GM19324 (cell line): ENCODE data around the gene MGAT4C.

ENCODE experiments used
- ATAC-seq: cut with Tn5 transposase; IDR thresholded peaks from one replicate; pipeline ENCODE4 v1.9.1; 2021; ENCODE audit warnings: mild to moderate bottlenecking, moderate library complexity; ENCODE audit not compliant: unreplicated experiment, low FRiP score

The MGAT4C gene

DNA sequence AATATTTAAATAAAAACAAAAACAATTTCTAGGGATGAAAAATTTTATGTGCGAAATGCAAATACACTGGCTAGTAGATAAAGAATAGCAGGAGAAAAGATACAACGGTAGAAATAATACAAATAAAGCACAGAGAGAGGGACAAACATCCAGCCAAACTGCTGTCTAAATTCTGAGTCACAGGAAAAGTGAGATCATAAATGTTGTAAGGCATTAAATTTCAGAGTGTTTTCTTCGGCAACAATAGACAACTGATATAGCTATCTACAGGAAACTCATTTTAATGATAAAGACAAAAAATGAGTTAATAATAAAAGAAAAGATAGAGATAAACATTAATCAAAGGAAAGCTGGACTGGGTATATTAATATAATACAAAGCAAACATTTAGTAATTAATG, 259.9 kb downstream of the MGAT4C start:
- ATAC-seq: no peak

DNA sequence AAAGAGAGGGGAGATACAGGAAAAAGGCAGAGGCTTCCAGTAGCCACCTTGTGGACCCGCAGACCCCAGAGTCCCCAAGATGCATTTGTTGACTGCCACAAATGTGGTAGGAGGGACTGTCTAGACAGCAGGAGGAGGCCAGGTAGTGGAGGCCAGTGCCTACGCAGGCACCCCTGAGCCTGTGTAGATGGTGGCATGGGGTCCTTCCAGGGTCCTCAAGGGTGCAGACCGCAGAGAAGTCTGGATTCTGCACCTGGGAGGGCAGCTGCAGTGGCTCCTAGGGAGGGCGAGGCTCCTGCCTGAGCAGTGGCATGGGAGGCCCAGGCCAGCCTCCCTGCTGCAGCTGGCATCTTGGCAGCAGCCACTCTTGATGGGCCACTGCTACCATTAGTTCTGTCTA, 262.4 kb downstream of the MGAT4C start:
- ATAC-seq: no peak

DNA sequence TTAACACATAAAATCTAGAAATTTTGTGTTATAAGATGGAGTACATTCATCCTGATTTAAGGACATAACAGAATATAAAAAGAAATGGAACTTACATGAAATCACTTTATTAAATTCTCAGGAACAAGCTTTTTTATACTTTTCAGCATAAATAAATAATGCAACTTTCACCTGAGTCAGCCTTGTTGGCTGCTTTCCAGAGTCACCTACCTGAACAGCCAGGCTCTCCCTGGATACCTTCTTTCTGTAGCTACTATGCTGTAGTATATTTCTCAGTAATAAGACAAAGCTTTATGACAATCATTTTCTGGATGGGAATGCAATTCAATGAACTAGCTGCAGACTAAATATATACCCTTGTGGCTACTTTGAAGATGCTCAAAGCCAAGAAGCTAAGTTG, 270.2 kb downstream of the MGAT4C start:
- no peak for ATAC-seq

DNA sequence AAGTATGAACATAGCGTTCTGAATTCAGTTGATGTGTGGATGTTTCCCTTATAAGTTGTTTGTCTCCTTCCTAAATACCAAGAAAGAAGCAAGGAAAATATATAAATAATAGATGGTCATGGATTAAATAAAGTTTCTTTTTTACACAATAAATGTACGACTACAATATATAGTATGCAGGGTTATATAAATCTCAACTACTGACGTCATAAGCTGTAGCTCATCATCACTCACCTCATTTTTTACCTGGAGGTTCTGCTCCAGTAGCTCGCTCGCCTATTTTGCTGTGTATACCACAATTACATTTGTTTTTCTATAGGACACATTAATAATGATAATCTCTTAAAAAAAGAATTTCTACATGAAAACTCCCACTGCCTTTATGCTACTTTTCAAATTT, 272.6 kb downstream of the MGAT4C start:
- ATAC-seq: no peak

DNA sequence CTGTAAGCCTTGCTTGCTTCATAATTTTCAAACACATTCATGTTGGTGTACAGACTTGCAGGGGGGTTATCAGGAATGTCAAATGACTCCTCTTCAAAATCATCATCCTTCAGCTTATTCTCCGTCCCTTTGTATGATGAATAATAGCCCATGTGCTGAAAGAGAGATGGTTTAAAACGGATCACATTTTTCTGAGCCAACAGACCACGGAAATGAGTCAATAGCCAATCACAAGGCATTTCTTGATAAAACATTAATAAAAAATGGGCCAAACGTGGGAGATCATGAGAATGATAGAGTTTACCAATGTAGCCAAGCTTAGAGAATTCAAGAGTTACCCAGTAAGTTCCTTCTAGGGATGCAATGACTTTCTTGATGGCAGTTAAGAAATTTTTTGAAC, 276.6 kb downstream of the MGAT4C start:
- no peak for ATAC-seq

DNA sequence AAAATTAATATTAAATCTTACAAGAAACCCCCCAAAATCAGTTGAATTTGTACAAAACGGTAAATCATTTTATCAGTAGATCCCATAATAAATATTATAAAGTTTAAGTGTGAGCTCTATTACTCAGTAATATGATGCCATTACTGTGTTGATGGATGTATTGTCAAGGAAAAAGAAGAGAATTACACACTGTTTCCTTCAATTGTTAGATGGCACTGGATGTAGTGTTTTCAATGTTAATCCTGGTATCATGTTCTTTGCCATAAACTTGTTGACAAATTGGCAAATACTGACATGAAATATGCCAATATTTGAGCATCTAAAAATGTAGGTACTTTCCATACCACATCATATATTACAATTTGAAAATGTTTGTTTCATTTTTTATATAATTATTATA, 280.5 kb downstream of the MGAT4C start:
- ATAC-seq: no peak

DNA sequence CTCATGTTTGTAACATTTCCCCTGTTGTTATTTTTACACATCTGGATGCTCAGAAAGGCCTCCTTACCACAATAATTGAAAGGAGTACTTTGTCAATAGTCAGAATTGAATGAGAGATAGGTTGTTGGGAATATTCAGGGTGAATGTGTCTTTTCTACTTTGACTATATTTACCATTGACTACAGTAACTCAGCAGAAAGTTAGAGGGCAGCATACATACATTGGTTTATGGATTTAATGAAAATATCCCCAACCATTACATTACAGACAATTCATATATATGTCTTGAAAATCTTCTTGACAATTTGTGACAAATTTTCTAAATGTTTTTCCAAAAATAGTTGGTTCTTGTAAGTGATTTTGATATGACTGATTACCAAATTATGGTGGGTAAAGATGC, 284.4 kb downstream of the MGAT4C start:
- ATAC-seq: no peak

DNA sequence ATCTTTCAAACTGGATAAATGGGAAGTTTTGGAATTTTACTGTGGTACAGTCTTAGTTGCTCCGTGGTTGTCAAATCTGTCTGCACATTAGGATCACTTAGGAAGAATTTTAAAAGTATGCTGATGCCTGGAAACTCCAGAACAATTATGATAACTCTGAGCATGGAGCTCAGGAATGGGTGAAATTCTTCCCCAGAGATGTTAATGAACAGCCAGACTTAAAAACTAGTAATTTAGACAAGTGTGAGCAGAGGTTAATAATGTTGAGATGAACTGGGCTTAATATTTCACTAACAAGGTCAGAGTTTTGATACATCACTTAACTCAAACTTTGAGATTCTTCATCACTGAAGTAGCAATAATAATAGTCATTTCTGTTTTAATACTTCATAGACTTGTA, 287.6 kb downstream of the MGAT4C start:
- ATAC-seq: no peak

DNA sequence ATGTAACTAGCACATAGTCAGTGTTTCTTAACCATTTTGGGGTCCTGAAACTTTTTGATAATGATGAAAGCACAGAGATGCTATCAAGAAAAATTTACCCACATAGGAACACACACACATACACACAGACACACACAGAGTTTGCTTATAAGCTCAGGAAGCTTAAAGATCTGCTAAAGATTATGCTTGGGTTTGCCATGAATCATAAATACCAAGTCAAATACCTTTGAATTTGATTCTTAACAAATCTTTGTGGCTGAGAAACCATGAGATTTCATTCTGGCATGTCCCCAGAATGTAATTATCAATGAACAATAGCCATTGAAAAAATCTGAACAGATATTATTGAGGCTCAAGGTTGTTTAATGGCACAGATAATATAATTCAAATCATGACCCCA, 292.9 kb downstream of the MGAT4C start:
- no peak for ATAC-seq

DNA sequence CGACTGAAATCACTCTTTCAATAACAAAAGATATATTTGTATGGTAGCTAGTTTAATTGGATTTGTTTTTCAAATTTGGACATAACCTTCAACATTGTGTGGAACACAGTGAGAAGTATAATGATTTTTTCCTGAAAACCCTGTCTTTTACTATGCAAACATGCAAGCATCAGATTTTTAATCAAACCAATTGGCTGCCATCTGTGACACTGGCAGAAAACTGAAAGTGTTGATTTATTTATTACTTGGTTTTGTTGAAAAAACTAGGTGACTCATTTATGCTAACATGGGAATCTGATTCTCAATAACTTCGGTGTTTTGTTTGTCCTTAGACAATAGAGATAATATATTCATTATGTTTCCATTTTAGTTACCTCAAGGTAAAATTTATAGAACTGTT, 300.1 kb downstream of the MGAT4C start:
- no peak for ATAC-seq

DNA sequence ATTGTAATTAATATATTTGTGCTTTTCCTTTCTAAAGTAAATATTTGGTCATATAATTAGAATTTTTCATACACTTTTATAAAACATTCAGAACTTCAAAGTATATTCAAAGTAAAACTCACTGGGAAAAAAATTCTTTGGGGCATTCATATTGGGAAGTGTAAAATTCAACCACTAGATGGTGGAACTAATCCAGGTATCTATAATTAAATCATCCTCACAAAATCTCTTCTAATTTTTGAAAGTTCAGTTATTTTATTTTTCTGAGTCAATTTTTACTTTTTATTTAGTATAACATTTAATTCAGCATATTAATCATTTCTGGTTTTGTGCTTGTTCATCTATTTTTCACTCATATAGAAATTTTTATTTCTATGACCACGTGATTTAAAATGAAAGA, 301.1 kb downstream of the MGAT4C start:
- ATAC-seq: no peak

DNA sequence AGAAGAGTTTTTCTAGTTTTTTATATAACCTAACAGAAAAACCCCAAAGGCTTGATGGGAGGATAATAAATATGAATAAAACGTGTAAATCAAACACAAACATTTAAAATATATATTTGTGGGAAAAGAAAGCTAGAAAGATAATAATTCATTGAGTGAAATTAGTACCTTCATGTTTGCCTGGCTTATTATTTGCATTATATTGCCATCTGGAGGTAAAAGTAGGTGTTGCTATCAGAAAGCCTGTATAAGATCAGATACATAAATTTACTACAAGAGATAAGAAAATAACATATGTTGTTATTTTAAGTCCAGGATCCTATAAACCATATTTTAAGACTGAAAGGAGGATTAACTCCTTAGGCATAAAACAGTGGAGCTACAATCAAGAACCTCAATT, 304.4 kb downstream of the MGAT4C start:
- no peak for ATAC-seq

DNA sequence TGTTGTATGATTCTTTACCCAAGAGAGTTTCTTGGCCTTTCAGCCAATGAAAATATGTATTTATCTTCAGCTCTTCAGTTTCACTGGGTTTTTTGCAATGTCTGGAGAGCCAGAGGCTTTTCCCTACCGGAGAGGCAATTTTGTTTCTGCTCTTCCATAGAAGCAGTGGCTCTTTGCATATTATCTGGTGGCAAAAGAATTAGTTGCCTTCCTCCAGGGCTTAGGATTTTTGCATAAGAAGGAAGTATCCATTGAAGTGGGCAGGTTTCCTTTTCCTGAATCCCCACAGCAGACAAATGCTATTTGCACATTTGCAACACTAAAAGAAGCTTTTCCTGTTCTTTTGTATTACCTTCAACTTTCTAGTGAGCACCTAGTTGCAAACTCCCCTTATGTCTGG, 306.9 kb downstream of the MGAT4C start:
- ATAC-seq: no peak

DNA sequence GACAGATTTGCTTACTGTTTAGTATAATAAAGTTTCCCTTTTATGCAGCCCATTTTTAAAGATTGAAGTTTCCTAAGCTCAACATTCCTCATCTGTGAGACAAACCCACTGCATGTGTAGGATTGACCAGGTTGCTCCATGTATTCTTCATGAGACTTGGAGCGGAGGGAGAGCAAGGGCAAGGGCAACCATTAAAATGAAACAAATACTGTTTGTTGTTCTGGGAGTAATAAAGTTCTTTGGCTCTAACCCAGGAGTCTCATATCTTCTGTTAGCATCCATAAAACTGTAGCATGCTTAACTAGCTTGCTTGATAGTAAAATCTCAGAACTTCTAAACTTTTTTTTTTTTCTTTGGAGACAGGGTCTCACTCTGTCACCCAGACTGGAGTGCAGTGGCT, 307.9 kb downstream of the MGAT4C start:
- no peak for ATAC-seq

DNA sequence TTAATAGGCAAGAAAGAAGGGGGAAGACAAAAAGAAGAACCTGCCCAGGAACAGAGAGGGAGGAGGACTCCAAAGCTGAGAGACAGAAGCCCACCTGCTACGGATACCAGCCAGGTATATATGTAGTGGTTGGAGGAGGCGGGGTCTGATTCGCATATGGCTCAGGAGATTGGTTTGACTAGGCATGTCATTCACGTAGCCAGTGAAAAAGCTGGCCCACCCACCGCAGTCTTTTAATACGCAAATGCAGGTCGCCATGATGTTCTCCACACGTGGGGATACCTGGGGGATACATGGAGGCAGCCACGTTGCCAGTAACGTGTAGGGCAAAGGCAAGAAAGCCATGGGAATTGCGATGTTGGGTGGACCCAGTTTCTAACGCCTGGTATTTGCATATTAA, 308.9 kb downstream of the MGAT4C start:
- ATAC-seq: no peak

DNA sequence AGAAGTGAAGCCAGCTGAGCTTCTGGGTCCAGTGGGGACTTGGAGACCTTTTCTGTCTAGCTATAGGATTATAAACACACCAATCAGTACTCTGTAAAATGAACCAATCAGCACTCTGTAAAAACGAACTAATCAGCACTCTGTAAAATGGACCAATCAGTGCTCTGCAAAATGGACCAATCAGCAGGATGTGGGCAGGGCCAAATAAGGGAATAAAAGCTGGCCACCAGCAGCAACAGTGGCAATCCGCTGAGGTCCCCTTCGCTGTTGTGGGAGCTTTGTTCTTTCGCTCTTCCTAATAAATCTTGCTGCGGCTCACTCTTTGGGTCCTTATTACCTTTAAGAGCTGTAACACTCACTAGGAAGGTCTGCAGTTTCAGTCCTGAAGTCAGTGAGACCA, 309.8 kb downstream of the MGAT4C start:
- ATAC-seq: no peak

DNA sequence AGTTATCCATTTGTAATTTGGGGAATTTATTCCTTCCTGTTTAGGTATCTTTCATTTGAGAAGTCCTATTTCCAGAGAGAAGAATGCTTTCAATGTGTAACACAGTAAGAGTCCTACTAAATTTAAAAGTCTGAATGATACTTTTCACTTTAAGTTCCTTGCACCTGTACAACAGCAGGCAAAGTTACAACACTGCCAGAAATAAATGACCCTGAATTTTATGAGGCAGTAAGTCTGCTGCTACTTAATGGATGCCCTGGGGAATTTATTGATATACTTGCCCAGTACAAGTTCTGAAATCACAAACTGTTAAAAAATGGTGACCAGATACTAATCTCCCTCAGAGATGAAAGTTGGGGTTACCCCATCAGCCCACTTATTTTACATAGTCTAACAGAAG, 329.0 kb downstream of the MGAT4C start:
- no peak for ATAC-seq

DNA sequence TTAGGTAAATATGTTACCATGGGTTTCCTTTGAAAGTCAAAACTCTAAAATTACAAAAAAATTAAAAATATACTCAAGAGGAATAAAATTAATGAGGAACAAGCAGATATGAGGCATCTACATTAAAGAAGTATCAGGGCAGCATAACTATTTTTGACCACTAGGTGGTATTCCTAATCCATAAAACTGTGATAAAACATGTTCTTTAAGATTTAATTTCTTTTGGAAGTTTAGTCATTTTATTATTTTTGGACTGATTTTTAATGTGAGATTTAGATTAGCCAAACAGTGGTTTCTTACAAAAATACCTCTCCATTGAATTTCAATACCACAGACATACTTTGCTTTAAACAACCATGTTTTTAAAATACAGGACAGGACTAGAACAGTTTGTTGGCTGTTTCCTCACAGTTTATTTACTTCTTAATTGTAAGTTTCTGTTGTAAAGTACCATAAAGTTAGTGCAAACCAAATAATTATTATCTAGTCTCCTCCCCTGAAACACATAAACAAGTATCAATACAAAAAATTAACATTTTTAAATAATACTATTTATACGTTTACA, 332.3 kb downstream of the MGAT4C start:
- ATAC-seq: no peak

DNA sequence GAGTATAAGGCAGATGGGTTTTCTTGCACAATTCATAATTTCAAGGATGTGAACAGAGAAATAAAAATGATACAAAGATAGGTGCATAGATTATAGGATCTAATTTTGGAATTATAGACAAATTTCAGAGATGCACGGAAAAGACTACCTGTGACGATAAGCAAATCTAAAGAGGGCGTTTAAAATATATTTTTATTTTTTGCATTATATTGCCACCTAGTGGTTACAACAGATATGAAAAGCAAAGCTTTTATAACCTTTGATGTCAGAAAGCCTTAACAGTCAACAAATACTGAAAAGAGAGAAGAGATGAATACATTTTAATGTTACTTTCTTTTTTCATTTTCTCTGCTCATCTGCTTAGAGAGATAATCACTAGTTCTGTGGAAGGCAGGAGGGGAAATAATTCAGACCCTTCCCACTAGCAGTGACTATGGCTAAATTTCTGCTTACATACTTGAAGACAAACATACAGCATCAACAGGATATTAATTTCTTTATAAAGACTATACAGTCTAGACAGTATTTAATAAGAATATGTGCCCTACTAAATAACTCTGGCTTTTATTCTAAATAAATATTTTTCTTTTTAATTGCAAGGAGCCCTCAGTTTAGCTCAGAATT, 335.8 kb downstream of the MGAT4C start:
- ATAC-seq: peak; percentile 54
